Limb (tissue), 2 donors: ENCODE data around the gene FBXO30.

Experiments
- DNase-seq, 2 donors: peaks; one replicate each; pipeline ENCODE4 v3.0.0-alpha.2; 2016; ENCODE audit errors: extremely low spot score in 2 of 2

FBXO30 gene

DNA sequence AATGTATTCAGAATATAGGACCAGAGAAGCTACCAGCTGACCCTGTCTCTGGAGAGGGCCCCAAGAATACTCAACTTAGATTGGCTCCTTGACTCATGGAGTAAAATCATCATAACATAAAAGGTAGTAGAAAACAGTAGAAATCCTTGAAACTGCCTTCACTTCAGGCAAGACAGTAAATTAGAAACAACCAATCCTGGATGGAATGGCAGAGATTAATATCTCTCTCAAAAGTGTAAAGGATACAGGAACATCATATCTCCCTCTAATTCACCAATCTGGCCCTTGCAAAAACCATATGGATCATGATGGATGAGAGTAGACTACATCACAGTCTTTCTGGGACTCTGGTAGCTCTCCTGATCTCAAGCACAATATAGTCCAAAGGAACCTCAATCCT lies 58.9 kb downstream of the FBXO30 start:
- DNase-seq, result no peak

DNA sequence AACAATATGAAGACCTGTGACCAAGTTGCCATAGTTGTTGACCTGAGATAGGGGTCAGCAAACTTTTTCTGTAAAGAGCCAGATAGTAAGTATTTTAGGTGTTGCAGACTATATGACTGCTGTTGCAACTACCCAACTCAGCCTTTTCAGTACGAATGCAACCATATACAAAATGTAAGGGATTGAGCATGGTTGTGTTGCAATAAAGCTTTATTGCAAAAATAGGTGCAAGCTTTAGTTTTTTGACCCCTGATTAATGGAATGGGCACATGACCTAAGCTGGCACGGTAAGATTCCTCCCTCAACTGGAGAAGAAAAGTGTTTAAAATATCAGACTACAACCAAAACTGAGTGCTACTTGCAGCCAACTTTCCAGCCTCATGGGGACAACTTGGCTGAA lies 62.0 kb downstream of the FBXO30 start:
- DNase-seq, result no peak

GRCh38 chr6:145749632-145750031 lies 65.0 kb downstream of the FBXO30 start:
- DNase-seq, result no peak

DNA sequence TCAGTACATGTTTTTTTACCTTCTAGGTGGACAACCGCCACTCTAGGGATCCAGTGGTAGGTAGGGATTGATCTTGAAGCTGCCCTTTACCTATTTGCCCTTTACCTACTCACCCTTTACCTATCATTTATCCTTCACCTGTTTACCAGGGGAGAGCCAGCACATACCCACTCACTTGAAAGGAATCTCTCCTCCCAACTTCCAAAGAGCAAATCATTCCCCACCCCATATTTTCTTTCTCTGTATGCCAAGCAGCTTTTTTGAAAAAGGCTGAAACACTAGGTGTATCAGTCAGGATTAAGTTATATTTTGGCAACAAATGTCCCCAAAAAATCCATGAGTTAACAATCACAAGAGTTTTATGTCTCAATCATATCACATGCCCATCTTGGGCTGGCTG lies 68.7 kb downstream of the FBXO30 start:
- DNase-seq, result no peak

- no peak for DNase-seq
These were observed 70.0 kb downstream of the FBXO30 start for GRCh38 chr6:145744619-145745018.
